ENCODE results near the gene KCNK10.

The KCNK10 gene

GRCh38 chr14:88232771-88233170, 90.3 kb downstream of the KCNK10 start:
- DNase-seq (ENCODE audit: low read depth in 2 of 2, low spot score in 1 of 2), result no peak

- no peak for DNase-seq (ENCODE audit: low read depth in 2 of 2, low spot score in 1 of 2)
These were observed 91.5 kb downstream of the KCNK10 start for GRCh38 chr14:88231603-88232002.

- no peak for DNase-seq (ENCODE audit: low read depth in 2 of 2, low spot score in 1 of 2)
These were observed 93.6 kb downstream of the KCNK10 start for GRCh38 chr14:88229428-88229827.

- DNase-seq (ENCODE audit: low read depth in 2 of 2, low spot score in 1 of 2), result no peak
These were observed 94.4 kb downstream of the KCNK10 start for GRCh38 chr14:88228522-88229236.

GRCh38 chr14:88227693-88228092, 95.4 kb downstream of the KCNK10 start:
- no peak for DNase-seq (ENCODE audit: low read depth in 2 of 2, low spot score in 1 of 2)

- DNase-seq (ENCODE audit: low read depth in 2 of 2, low spot score in 1 of 2), result no peak
These were observed 97.3 kb downstream of the KCNK10 start for GRCh38 chr14:88225721-88226120.

- DNase-seq (ENCODE audit: low read depth in 2 of 2, low spot score in 1 of 2), result no peak
These were observed 104.8 kb downstream of the KCNK10 start for GRCh38 chr14:88218119-88218915.

GRCh38 chr14:88212691-88213090, 110.4 kb downstream of the KCNK10 start:
- no peak for DNase-seq (ENCODE audit: low read depth in 2 of 2, low spot score in 1 of 2)

- no peak for DNase-seq (ENCODE audit: low read depth in 2 of 2, low spot score in 1 of 2)
These were observed 112.6 kb downstream of the KCNK10 start for GRCh38 chr14:88210426-88210825.

- no peak for DNase-seq (ENCODE audit: low read depth in 2 of 2, low spot score in 1 of 2)
These were observed 113.8 kb downstream of the KCNK10 start for GRCh38 chr14:88209273-88209672.

GRCh38 chr14:88208858-88209257, 114.2 kb downstream of the KCNK10 start:
- no peak for DNase-seq (ENCODE audit: low read depth in 2 of 2, low spot score in 1 of 2)

GRCh38 chr14:88204221-88204620, 118.8 kb downstream of the KCNK10 start:
- no peak for DNase-seq (ENCODE audit: low read depth in 2 of 2, low spot score in 1 of 2)

GRCh38 chr14:88203291-88203690, 119.8 kb downstream of the KCNK10 start:
- DNase-seq (ENCODE audit: low read depth in 2 of 2, low spot score in 1 of 2), result no peak

- no peak for DNase-seq (ENCODE audit: low read depth in 2 of 2, low spot score in 1 of 2)
These were observed 120.8 kb downstream of the KCNK10 start for GRCh38 chr14:88202286-88202685.

GRCh38 chr14:88201851-88202250, 121.2 kb downstream of the KCNK10 start:
- no peak for DNase-seq (ENCODE audit: low read depth in 2 of 2, low spot score in 1 of 2)

- no peak for DNase-seq (ENCODE audit: low read depth in 2 of 2, low spot score in 1 of 2)
These were observed 123.2 kb downstream of the KCNK10 start for GRCh38 chr14:88199882-88200281.

- no peak for DNase-seq (ENCODE audit: low read depth in 2 of 2, low spot score in 1 of 2)
These were observed 124.6 kb downstream of the KCNK10 start for GRCh38 chr14:88198446-88198845.

GRCh38 chr14:88196925-88197324, 126.1 kb downstream of the KCNK10 start:
- DNase-seq (ENCODE audit: low read depth in 2 of 2, low spot score in 1 of 2), result no peak

- DNase-seq (ENCODE audit: low read depth in 2 of 2, low spot score in 1 of 2), result no peak
These were observed 126.8 kb downstream of the KCNK10 start for GRCh38 chr14:88196116-88196890.

- DNase-seq (ENCODE audit: low read depth in 2 of 2, low spot score in 1 of 2), result no peak
These were observed 127.4 kb downstream of the KCNK10 start for GRCh38 chr14:88195676-88196075.

GRCh38 chr14:88194531-88194930, 128.5 kb downstream of the KCNK10 start:
- DNase-seq (ENCODE audit: low read depth in 2 of 2, low spot score in 1 of 2), result no peak

- no peak for DNase-seq (ENCODE audit: low read depth in 2 of 2, low spot score in 1 of 2)
These were observed 131.5 kb downstream of the KCNK10 start for GRCh38 chr14:88191605-88192004.
